ENCODE results near the gene SYDE2. TPM values are rescaled to one million over a fixed set of nuclear protein-coding genes. Genes with fewer than 3 reads are reported as not detected.

The SYDE2 gene
- total and polyA plus RNA-seq, 9 of the 15 experiments (the other 6 are each of a cell fraction or from before 2014, with no cell fraction given), result 0.39 to 8.7 (median 4.5) TPM

GRCh38 chr1:85224734-85225623, 24.2 kb upstream of the SYDE2 start (continued):
- TF ChIP-seq STAG1 (CRISPR knock-in tag; IDR thresholded peaks at IDR 0.05; ENCODE audit: borderline replicate concordance), result no peak
- peak in 1 of 2 experiments; percentile 87 for TF ChIP-seq AFF1 (IDR thresholded peaks at IDR 0.05; ENCODE audit: low read depth in 1 of 2, partially characterized antibody in 2 of 2)
- no peak for TF ChIP-seq ZNF655 (CRISPR knock-in tag; IDR thresholded peaks at IDR 0.05)
- no peak for TF ChIP-seq MLX (CRISPR knock-in tag; conservative IDR thresholded peaks at IDR 0.05)
- TF ChIP-seq MXI1 (IDR thresholded peaks at IDR 0.05; ENCODE audit: low read depth, low read length), result no peak
- TF ChIP-seq E2F3 (CRISPR knock-in tag; IDR thresholded peaks at IDR 0.05), result no peak
- TF ChIP-seq CBFB (CRISPR knock-in tag; IDR thresholded peaks at IDR 0.05), result no peak
- no peak for TF ChIP-seq CEBPZ (IDR thresholded peaks at IDR 0.05; ENCODE audit: borderline replicate concordance, low read depth, low read length)
- no peak for TF ChIP-seq CBX2 (IDR thresholded peaks at IDR 0.05; ENCODE audit: insufficient read depth, low read length, poor library complexity, severe bottlenecking)
- no peak for TF ChIP-seq CHD2 (IDR thresholded peaks at IDR 0.05; ENCODE audit: low read depth, low read length)
- 0 out of 4 replicates have a peak, but pooled peaks of 1 of the 2 experiments have one; percentile 50 for TF ChIP-seq ETV6 (IDR thresholded peaks at IDR 0.05; ENCODE audit: borderline replicate concordance in 1 of 2, low read depth in 2 of 2, low read length in 1 of 2)
- TF ChIP-seq ETV6 (CRISPR knock-in tag; IDR thresholded peaks at IDR 0.05; ENCODE audit: borderline replicate concordance), result no peak
- TF ChIP-seq ZNF408 (CRISPR knock-in tag; IDR thresholded peaks at IDR 0.05; ENCODE audit: low read depth), result no peak
- TF ChIP-seq POLR2AphosphoS5 (IDR thresholded peaks at IDR 0.05; ENCODE audit: control insufficient read depth, insufficient read depth, low read depth, low read length), result peak; percentile 99
- TF ChIP-seq PHF21A (IDR thresholded peaks at IDR 0.05; ENCODE audit: borderline replicate concordance, low read depth), result no peak
- no peak for TF ChIP-seq ZNF217 (CRISPR knock-in tag; IDR thresholded peaks at IDR 0.05)
- TF ChIP-seq RBM34 (IDR thresholded peaks at IDR 0.05; ENCODE audit: borderline replicate concordance, insufficient read depth, low read length), result no peak
